HEK293 (cell line): Measurements from ENCODE around the gene COL8A1.

Experiments used
- CTCF ChIP-seq: fragments of 450-650 bp; formaldehyde crosslinking; IDR thresholded peaks from 2 replicates; pipeline ENCODE4 v1.5.1; 2016; ENCODE audit warnings: missing biosample characterization, missing genetic modification characterization
- FEZF1 ChIP-seq: fragments of 450-650 bp; formaldehyde crosslinking; IDR thresholded peaks from 2 replicates; pipeline ENCODE4 v1.5.1; 2016; ENCODE audit warnings: missing biosample characterization, missing genetic modification characterization
- KLF1 ChIP-seq: fragments of 450-650 bp; formaldehyde crosslinking; IDR thresholded peaks from 2 replicates; pipeline ENCODE4 v1.5.1; 2016; ENCODE audit warnings: missing biosample characterization, missing genetic modification characterization
- PRDM10 ChIP-seq: fragments of 450-650 bp; formaldehyde crosslinking; IDR thresholded peaks from 2 replicates; pipeline ENCODE4 v1.5.1; 2016; ENCODE audit warnings: missing biosample characterization, missing genetic modification characterization
- SETDB1 ChIP-seq: IDR thresholded peaks from one replicate; pipeline ENCODE4 v1.6.1; 2017; ENCODE audit warnings: mild to moderate bottlenecking, low read length, moderate library complexity, mixed read lengths; ENCODE audit not compliant: insufficient read length
- TCF7L2 ChIP-seq: IDR thresholded peaks from 2 replicates; pipeline ENCODE4 v1.6.1; 2011; ENCODE audit warnings: low read depth, mild to moderate bottlenecking, inconsistent platforms, low read length, moderate library complexity, borderline replicate concordance
- YY1 ChIP-seq: fragments of 450-650 bp; formaldehyde crosslinking; IDR thresholded peaks from 2 replicates; pipeline ENCODE4 v1.5.1; 2018; ENCODE audit warnings: missing biosample characterization, missing genetic modification characterization
- ZBTB20 ChIP-seq: fragments of 450-650 bp; formaldehyde crosslinking; IDR thresholded peaks from 2 replicates; pipeline ENCODE4 v1.5.1; 2016; ENCODE audit warnings: missing biosample characterization, missing genetic modification characterization
- ZNF146 ChIP-seq: fragments of 450-650 bp; formaldehyde crosslinking; IDR thresholded peaks from 2 replicates; pipeline ENCODE4 v1.5.1; 2016; ENCODE audit warnings: missing biosample characterization, missing genetic modification characterization
- ZNF302 ChIP-seq: fragments of 450-650 bp; formaldehyde crosslinking; IDR thresholded peaks from 2 replicates; pipeline ENCODE4 v1.5.1; 2016; ENCODE audit warnings: missing biosample characterization, missing genetic modification characterization, low read depth
- ZNF341 ChIP-seq: fragments of 450-650 bp; formaldehyde crosslinking; IDR thresholded peaks from 2 replicates; pipeline ENCODE4; 2016; ENCODE audit warnings: low read depth, missing biosample characterization, missing genetic modification characterization
- ZNF501 ChIP-seq: fragments of 450-650 bp; formaldehyde crosslinking; IDR thresholded peaks from 2 replicates; pipeline ENCODE4 v1.5.1; 2016; ENCODE audit warnings: missing biosample characterization, missing genetic modification characterization
- ZNF776 ChIP-seq: fragments of 450-650 bp; formaldehyde crosslinking; IDR thresholded peaks from 2 replicates; pipeline ENCODE4 v1.5.0; 2017; ENCODE audit warnings: missing biosample characterization, missing genetic modification characterization, borderline replicate concordance

GRCh38 chr3:99669879-99670555 is 31.6 kb downstream of the COL8A1 start:
- TF ChIP-seq ZNF146: no peak
- no peak for TF ChIP-seq ZNF341 (tag by site-specific recombination)
- no peak for TF ChIP-seq CTCF (tag by site-specific recombination)
- TF ChIP-seq YY1 (tag by site-specific recombination): no peak
- TF ChIP-seq FEZF1: no peak
- no peak for TF ChIP-seq PRDM10 (tag by site-specific recombination)
- no peak for TF ChIP-seq SETDB1
- no peak for TF ChIP-seq TCF7L2
- TF ChIP-seq ZBTB20 (tag by site-specific recombination): no peak
- no peak for TF ChIP-seq ZNF302 (tag by site-specific recombination)
- TF ChIP-seq ZNF776 (tag by site-specific recombination): no peak
- no peak for TF ChIP-seq ZNF501 (tag by site-specific recombination)
- no peak for TF ChIP-seq KLF1 (tag by site-specific recombination)
